Endothelial cell (in vitro differentiated cells): ENCODE measurements around the gene RAB11A. TPM values are rescaled to one million over a fixed set of nuclear protein-coding genes. Genes with fewer than 3 reads are reported as not detected.
A peak's percentile ranks its signal among the peaks of the same experiment; 100 is the strongest.

Source experiments
- DNase-seq: peaks from one replicate; pipeline ENCODE4 v3.0.0; 2021; ENCODE audit warnings: low spot score
- H3K27ac Mint-ChIP-seq: one replicate; pipeline ENCODE4 v1.8.0; 2021; ENCODE audit warnings: mixed read lengths, inconsistent platforms; ENCODE audit not compliant: unreplicated experiment
- H3K27me3 Mint-ChIP-seq: one replicate; pipeline ENCODE4 v1.8.0; 2021; ENCODE audit warnings: mild to moderate bottlenecking, moderate library complexity, mixed read lengths, inconsistent platforms; ENCODE audit not compliant: unreplicated experiment
- H3K36me3 Mint-ChIP-seq: one replicate; pipeline ENCODE4 v1.8.0; 2021; ENCODE audit warnings: mild to moderate bottlenecking, low read depth, mixed read lengths, inconsistent platforms; ENCODE audit not compliant: unreplicated experiment
- H3K4me1 Mint-ChIP-seq: one replicate; pipeline ENCODE4 v1.8.0; 2021; ENCODE audit warnings: mild to moderate bottlenecking, mixed read lengths, inconsistent platforms; ENCODE audit not compliant: unreplicated experiment
- H3K4me3 Mint-ChIP-seq: one replicate; pipeline ENCODE4 v1.8.0; 2021; ENCODE audit warnings: mild to moderate bottlenecking, mixed read lengths, inconsistent platforms; ENCODE audit not compliant: unreplicated experiment
- H3K9me3 Mint-ChIP-seq: one replicate; pipeline ENCODE4 v1.8.0; 2021; ENCODE audit warnings: mixed read lengths, inconsistent platforms; ENCODE audit not compliant: unreplicated experiment
- CTCF ChIP-seq: fragments of 200-600 bp; sonication (generic); IDR thresholded peaks from one replicate; pipeline ENCODE4 v1.5.0; 2021; ENCODE audit warnings: antibody characterized with exemption; ENCODE audit not compliant: unreplicated experiment
- long read RNA-seq: library from polyadenylated mRNA; unstranded; transcript quantifications from one replicate; pipeline ENCODE4 v2.0.0, GENCODE V29; 2020; ENCODE audit not compliant: unreplicated experiment
- total RNA-seq: library from RNA; stranded (reverse); fragmentation: NEBNext Ultra II Directional; extraction: Animal tissue kit (Norgen Biotek cat#: 25700); gene quantifications from one replicate; pipeline ENCODE4 v1.2.1, GENCODE V29; 2021; ENCODE audit not compliant: unreplicated experiment

The RAB11A gene
- total RNA-seq: 482 TPM
- long read RNA-seq, full-length matches to known transcripts: 118 of 125 reads
- long read RNA-seq, partial matches to known transcripts: 0 of 125 reads
- long read RNA-seq, other reads (novel, unspliced or antisense): 7 of 125 reads

- Mint-ChIP-seq H3K27me3 (peaks cover 25% of the 10 kb centered on the region), H3K27ac (peak within 1 kb of the TSS; percentile 98), H3K4me3 (peak within 1 kb of the TSS; percentile 100), H3K36me3 (peaks cover 13% of the 10 kb centered on the region), H3K9me3 (no peaks in the 10 kb centered on the region), H3K4me1 (peaks cover 11% of the 10 kb centered on the region)
- peak; percentile 27 for TF ChIP-seq CTCF
- peak; percentile 91 for DNase-seq
These were observed at the start of gene RAB11A for GRCh38 chr15:65869126-65869953. Gene RAB11A (plus strand): TSS chr15:65869491. CDS start chr15:65869586, 95 bp downstream.

- Mint-ChIP-seq H3K27ac (no peak overlapping the region), H3K27me3 (peaks cover 1% of the 10 kb centered on the region), H3K4me3 (no peak overlapping the region), H3K36me3 (peaks cover 4% of the 10 kb centered on the region), H3K4me1 (peaks cover 3% of the 10 kb centered on the region), H3K9me3 (no peaks in the 10 kb centered on the region)
- no peak for TF ChIP-seq CTCF
- no peak for DNase-seq
These were observed 49.7 kb upstream of the RAB11A start for GRCh38 chr15:65819563-65819960.

GRCh38 chr15:65821070-65821469 is 48.2 kb upstream of the RAB11A start:
- Mint-ChIP-seq H3K4me1 (peaks cover 3% of the 10 kb centered on the region), H3K4me3 (no peak overlapping the region), H3K9me3 (peaks cover 3% of the 10 kb centered on the region), H3K27ac (no peak overlapping the region), H3K27me3 (peaks cover 4% of the 10 kb centered on the region), H3K36me3 (peaks cover 4% of the 10 kb centered on the region)
- no peak for DNase-seq
- TF ChIP-seq CTCF: no peak

GRCh38 chr15:65822316-65822715 is 47.0 kb upstream of the RAB11A start:
- H3K4me1 Mint-ChIP-seq: peaks cover 7% of the 10 kb centered on the region
- no peak for TF ChIP-seq CTCF
- no peak overlapping the region for H3K4me3 Mint-ChIP-seq
- no peak for DNase-seq
- H3K36me3 Mint-ChIP-seq: no peaks in the 10 kb centered on the region
- no peak overlapping the region for H3K27ac Mint-ChIP-seq
- H3K27me3 Mint-ChIP-seq: peaks cover 3% of the 10 kb centered on the region
- H3K9me3 Mint-ChIP-seq: peaks cover 3% of the 10 kb centered on the region
